COR-L47 (cell line): ENCODE results near the gene MAGEB6.
"Not testable (repeated sequence)": the region's sequence is repeated elsewhere in the genome, so short reads cannot be mapped to it uniquely, and the experiment has no call there.

Experiments
- DNase-seq: peaks from one replicate; lab custom pipeline; 2025; lab: John Stamatoyannopoulos, UW

Gene MAGEB6

GRCh38 chrX:26192204-26192603, at the start of gene MAGEB6:
TSS of gene MAGEB6 (plus strand) at chrX:26192440. CDS start at chrX:26193847, 1,407 bp downstream.
- no peak for DNase-seq

- no peak for DNase-seq
These were observed 46.2 kb upstream of the MAGEB6 start for GRCh38 chrX:26146024-26146423.

- DNase-seq: no peak
These were observed 31.9 kb upstream of the MAGEB6 start, which contains the start of gene MAGEB6B for GRCh38 chrX:26160301-26160700. TSS of gene MAGEB6B (plus strand) at chrX:26160601. CDS start at chrX:26160601, 0 bp downstream.

- no peak for DNase-seq
These were observed 11.3 kb downstream of the MAGEB6 start for GRCh38 chrX:26203561-26203960.

- not testable (repeated sequence) for DNase-seq
These were observed 12.5 kb downstream of the MAGEB6 start for GRCh38 chrX:26204717-26205116.

- DNase-seq: no peak
These were observed 15.8 kb downstream of the MAGEB6 start for GRCh38 chrX:26208012-26208411.

- no peak for DNase-seq
These were observed 23.6 kb downstream of the MAGEB6 start, which contains the start of gene MAGEB5 for GRCh38 chrX:26215869-26216268. TSS of gene MAGEB5 (plus strand) at chrX:26216169. CDS start at chrX:26217302, 1,133 bp downstream.

- DNase-seq: no peak
These were observed 27.1 kb downstream of the MAGEB6 start for GRCh38 chrX:26219351-26219750.

GRCh38 chrX:26234177-26234576, 41.9 kb downstream of the MAGEB6 start:
- no peak for DNase-seq
